Measurements from ENCODE around the gene MAEL. TPM values are rescaled to one million over a fixed set of nuclear protein-coding genes. Genes with fewer than 3 reads are reported as not detected.

The MAEL gene
- polyA plus RNA-seq (ENCODE audit: insufficient read length in 3 of 3): 1 to 10 TPM; 1.9 to 3.9 (median 3.3) TPM
- long read RNA-seq, donor 1, partial matches to known transcripts: 0 of 1 reads
- long read RNA-seq, donor 1, other reads (novel, unspliced or antisense): 0 of 1 reads
- long read RNA-seq, donor 2: 0 reads
- long read RNA-seq, donor 3: 0 reads
- long read RNA-seq, donor 4, partial matches to known transcripts: 0 of 1 reads
- long read RNA-seq, donor 4, other reads (novel, unspliced or antisense): 0 of 1 reads
- long read RNA-seq, donor 5: 0 reads
- long read RNA-seq, donor 6, partial matches to known transcripts: 0 of 1 reads
- long read RNA-seq, donor 6, other reads (novel, unspliced or antisense): 0 of 1 reads
- long read RNA-seq, donor 7: 0 reads
- long read RNA-seq, donor 8: 0 reads
- long read RNA-seq, donor 9: 0 reads
- long read RNA-seq, donor 10: 0 reads
- long read RNA-seq, donor 11: 0 reads
- long read RNA-seq, donor 12: 0 reads
- long read RNA-seq, donor 13: 0 reads
- long read RNA-seq, donor 14: 0 reads
- long read RNA-seq, donor 15: 0 reads
- long read RNA-seq, donor 16, partial matches to known transcripts: 0 of 1 reads
- long read RNA-seq, donor 16, other reads (novel, unspliced or antisense): 0 of 1 reads

DNA sequence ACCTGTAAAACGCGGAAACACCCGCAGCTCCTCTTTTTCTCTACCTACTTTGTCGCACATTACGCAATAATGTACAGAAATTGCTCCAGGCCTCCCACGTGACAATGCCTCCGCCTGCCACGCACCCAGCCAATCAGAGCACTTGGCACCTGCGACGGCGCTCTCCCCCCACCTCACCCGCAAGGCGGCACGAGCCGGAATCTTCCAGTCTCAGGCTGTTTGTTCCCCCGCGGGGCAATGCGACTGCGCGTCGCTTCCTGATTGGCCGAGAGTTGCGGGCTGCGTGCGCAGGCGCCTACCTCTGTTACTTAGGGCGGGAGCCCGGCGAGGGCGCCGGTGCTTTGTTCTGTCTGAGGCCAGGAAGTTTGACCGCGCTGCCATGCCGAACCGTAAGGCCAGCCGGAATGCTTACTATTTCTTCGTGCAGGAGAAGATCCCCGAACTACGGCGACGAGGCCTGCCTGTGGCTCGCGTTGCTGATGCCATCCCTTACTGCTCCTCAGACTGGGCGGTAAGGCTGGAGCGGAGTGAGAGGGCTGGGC lies at the start of gene MAEL:
Gene MAEL, plus strand, starts transcription at position 307 of the 542 bp plus-strand sequence. Its CDS starts 73 bp downstream, at position 380.
- DNase-seq: no peak

GRCh38 chr1:166939741-166940375 lies 49.2 kb upstream of the MAEL start:
- DNase-seq: no peak

DNA sequence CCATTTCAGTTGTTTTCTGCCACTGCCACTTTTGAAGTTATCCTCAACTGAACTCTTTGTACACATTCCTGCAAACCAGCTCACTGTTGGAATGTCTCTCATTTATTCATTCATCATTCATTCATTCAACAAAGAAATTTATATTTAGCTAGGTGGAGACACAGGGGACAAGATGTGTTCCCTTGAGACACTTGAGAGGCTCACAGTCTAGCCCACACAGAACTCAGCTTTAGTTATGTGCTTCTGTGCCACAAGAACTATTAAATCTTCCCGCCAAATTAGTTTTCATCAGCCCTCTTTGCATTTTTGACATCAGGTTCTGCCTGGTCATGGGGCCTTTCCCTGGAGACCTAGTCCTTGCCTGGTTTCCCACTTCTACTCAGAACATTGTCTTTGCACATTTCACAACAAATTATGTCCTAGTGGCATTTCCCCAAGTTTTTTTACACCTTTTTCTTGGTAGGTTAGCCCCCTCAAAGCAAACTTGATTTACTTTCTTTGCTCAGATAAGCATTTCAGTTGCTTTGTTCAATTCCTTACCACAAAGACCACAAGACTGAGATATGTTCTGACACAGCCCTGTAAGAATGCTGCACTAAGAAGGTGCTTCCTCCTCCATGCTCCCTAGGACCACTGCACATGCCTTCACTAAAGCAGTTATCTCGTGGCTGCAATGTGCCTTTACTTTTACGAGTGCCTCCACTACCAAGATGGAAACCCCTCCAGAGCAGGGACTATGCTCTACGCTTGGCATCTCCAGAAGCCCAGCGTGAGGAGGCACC lies 44.7 kb upstream of the MAEL start:
- no peak for DNase-seq

- DNase-seq: peak; percentile 88
These were observed 41.6 kb upstream of the MAEL start for GRCh38 chr1:166947398-166948043.

DNA sequence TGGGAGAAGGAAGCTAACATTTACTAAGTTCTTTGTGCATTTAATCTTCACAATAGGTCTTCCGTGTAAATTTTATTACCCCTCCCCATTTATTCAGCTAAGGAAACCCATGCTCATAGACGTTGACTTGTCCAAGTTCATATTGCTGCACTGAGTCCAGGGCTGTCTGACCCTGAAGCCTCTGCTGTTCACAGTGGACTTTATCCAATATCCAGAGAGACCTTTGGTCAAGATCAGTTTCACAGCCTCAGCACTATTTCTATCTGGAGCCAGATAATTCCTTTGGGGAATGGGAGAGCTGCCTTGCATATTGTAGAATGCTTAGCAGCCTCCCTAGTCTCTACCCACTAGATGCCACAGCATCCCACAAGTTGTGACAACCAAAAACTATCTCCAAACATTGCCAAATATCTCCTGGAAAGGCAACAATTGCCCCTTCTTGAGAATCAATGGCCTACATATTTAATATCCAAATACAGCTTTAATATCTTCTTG lies 40.2 kb upstream of the MAEL start:
- DNase-seq: no peak

GRCh38 chr1:166950156-166950555 lies 38.9 kb upstream of the MAEL start:
- no peak for DNase-seq

DNA sequence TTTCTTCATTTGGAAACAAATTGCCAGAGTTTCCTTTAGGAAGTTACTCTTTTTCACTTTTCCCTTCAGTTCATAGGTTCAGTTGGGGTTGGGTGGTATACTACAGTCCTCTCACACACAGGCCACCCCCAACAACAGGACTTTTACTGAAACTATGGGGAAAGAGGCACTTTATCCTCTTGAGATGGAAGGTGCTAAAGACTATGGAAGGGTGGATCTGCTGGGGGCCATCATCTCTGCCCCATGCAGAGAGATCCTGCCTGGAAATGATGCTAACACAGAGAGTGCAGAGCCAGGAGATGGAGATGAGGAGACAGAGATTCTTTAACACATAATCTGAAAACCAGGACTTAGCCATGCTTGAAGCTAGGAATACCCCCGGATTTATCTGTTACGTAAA lies 38.0 kb upstream of the MAEL start:
- no peak for DNase-seq

- DNase-seq: no peak
These were observed 36.9 kb upstream of the MAEL start for GRCh38 chr1:166952002-166952746.

GRCh38 chr1:166953491-166953890 lies 35.6 kb upstream of the MAEL start:
- peak; percentile 55 for DNase-seq

- DNase-seq: no peak
These were observed 32.8 kb upstream of the MAEL start for GRCh38 chr1:166956057-166956850.

DNA sequence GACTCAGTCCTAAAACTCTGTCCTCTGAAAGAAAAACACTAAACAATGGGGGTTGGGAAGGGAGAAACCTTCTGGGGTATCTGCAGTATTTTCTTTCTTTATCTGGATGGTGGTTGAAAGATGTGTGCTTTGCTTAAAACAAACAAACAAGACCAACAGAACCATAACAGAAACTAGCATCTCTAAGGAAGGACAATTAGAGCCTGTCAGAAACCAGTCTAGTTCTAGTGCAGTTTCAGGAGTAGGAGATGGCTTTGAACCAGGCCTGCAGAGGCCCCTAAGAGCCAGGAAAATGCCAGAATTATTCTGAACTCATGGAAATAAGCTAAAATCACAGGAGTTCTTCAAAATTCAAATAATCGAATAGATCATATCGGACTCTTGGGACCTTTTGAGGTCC lies 32.2 kb upstream of the MAEL start:
- no peak for DNase-seq

- DNase-seq: no peak
These were observed 28.1 kb upstream of the MAEL start for GRCh38 chr1:166960858-166961474.

DNA sequence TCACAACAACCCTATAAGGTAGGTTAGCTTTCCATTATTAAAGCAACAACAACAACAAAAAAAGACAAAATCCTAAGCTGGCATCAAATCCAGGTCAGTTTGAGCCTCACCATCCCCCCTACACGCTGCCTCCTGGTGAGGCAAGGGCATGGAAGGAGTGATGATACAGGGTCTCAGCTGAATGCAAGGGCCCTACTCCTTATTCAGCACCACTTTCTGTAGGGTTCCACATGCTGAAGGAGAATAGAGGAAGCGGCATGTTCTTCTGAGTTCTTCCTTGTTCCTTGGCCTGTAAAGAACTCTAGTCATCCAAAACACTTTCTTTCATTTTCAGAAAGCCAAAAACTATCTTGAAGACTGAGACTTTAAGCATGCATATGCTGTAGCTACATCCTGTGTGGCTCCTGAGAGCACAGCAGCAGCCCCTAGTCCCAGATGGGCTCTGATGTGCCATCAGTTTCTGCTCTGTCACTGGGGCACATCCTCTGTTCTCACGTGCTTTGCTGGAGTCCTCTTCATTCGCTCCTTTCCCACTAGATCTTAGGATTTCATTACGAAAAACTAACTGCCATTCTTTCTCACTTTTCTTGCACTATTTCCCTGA lies 19.9 kb upstream of the MAEL start:
- no peak for DNase-seq

DNA sequence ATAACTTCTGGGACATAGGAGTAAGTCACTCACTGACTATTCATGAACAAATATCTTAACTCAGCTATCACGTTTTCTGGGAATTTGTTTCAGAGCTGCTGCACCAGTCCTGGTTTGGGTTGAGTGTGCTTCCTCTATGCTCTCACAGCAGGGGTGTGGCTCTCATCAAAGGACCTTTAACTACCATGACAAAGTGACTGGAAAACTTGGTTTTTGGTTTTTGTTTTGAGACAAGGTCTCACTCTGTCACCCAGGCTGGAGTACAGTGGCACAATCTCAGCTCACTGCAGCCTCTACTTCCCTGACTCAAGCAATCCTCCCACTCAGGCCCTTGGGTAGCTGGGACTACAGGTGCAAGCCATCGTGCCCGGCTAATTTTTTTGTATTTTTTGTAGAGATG lies 17.8 kb upstream of the MAEL start:
- no peak for DNase-seq

- no peak for DNase-seq
These were observed 16.9 kb upstream of the MAEL start for GRCh38 chr1:166972193-166972592.

DNA sequence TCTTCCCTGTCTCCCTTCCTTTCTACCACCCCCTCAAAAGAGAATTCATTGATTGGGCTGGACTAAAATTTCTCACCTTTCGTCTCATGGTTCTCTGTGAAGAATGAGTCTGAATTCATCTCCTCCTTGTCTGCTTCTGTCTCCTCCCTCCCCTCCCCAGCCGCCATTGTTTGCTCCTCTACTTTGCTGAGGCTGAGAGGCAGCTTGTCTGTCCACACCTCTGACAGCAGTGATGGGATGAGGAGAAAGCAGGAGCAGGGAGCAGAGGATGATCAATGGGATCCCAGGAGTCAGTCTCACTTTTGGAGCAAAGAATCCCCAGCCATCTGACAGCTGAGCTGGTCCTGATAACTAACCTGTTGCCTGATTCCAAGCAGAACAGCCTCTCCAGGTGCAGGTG lies 16.3 kb upstream of the MAEL start:
- no peak for DNase-seq

DNA sequence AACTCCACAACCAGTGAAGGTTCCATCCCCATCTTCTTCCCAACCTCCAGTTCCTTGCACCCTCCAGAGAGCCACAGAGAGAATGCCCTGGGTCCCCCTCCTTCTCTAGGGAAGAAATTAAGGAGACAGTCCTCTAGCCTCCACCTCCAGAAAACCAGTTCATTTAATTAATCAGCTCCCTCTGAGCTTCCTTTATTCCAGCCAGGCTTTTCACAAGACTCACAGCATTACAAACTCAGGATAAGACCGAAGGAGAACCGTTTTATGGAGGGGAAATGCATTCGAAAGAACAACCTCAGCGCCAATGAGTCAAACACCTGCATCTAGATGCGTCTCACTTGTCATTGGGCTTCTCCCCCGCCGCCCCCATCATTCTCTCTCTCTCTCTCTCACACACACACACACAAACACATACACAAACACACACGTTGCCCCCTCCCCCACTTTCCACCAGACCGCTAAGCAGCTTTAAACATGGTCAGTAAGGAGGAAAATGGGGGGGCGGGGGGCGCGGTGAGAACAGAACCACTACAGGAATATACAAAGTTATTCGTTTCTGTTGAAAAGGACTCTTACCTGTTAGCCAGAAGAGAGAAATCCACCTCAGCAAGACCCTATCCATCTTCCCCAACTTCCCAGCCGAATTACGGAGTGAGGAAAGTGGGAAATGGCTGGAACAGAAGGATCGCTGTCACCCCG lies 14.3 kb upstream of the MAEL start:
- DNase-seq: peak; percentile 19
